Measurements from ENCODE around the gene CDK9. TPM values are rescaled to one million over a fixed set of nuclear protein-coding genes. Genes with fewer than 3 reads are reported as not detected.
"Not testable (repeated sequence)": the region's sequence is repeated elsewhere in the genome, so short reads cannot be mapped to it uniquely, and the experiment has no call there.

Gene CDK9
- total RNA-seq, 3 donors from 2014 or later (not counting 1 experiment from before 2014, with no cell fraction given), result 181 to 207 (median 188) TPM

- WGBS (ENCODE audit: insufficient coverage), result 9% methylated on average over 17 of the region's 17 CpGs
These were observed 6.5 kb upstream of the CDK9 start for GRCh38 chr9:127779136-127779981.

GRCh38 chr9:127780126-127780885 is 5.5 kb upstream of the CDK9 start:
- peak overlapping the region; percentile 98 for H3K4me3 Mint-ChIP-seq
- no peaks in the 10 kb centered on the region for H3K27me3 Mint-ChIP-seq (ENCODE audit: low read depth in 2 of 2)
- TF ChIP-seq CTCF (IDR thresholded peaks at IDR 0.05), result no peak
- peak overlapping the region; percentile 83 for H3K27ac ChIP-seq (ENCODE audit: low read length)
- intact Hi-C loops (cut with micrococcal nuclease), result loop anchor here (2.0 kb wide), 1 partner anchor 124 kb away; no protein-coding TSS in a partner anchor
- H3K27me3 ChIP-seq (ENCODE audit: control insufficient read depth, insufficient read depth, low read length), result no peaks in the 10 kb centered on the region
- H3K36me3 ChIP-seq (ENCODE audit: control insufficient read depth, insufficient read depth, low read length), result no peaks in the 10 kb centered on the region
- no peaks in the 10 kb centered on the region for H3K9me3 Mint-ChIP-seq
- DNase-seq (peak; percentile 38 to 52), ATAC-seq (no peak)
- peaks cover 62 to 82% of the 10 kb centered on the region in 2 donors for H3K4me1 Mint-ChIP-seq
- H3K27ac Mint-ChIP-seq, result peak overlapping the region; percentile 95 to 98
- H3K4me3 ChIP-seq (ENCODE audit: low read length), result no peak overlapping the region
- 54% methylated on average over 20 of the region's 20 CpGs for WGBS (ENCODE audit: insufficient coverage)
- H3K9me3 ChIP-seq (ENCODE audit: control insufficient read depth, insufficient read depth, low read length), result no peaks in the 10 kb centered on the region
- peaks cover 86% of the 10 kb centered on the region for H3K4me1 ChIP-seq (ENCODE audit: control insufficient read depth, insufficient read depth, low read length)
- H3K36me3 Mint-ChIP-seq, result no peaks in the 10 kb centered on the region

More at GRCh38 chr9:127779136-127779981, 6.5 kb upstream of the CDK9 start:
- Histone ChIP-seq H3K4me3 (ENCODE audit: low read length) (peak overlapping the region; percentile 66), H3K27me3 (ENCODE audit: control insufficient read depth, insufficient read depth, low read length) (no peaks in the 10 kb centered on the region), H3K36me3 (ENCODE audit: control insufficient read depth, insufficient read depth, low read length) (peaks cover 2% of the 10 kb centered on the region), H3K9me3 (ENCODE audit: control insufficient read depth, insufficient read depth, low read length) (no peaks in the 10 kb centered on the region), H3K4me1 (ENCODE audit: control insufficient read depth, insufficient read depth, low read length) (peaks cover 88% of the 10 kb centered on the region), H3K27ac (ENCODE audit: low read length) (peak overlapping the region; percentile 83)
- H3K36me3 Mint-ChIP-seq, result no peaks in the 10 kb centered on the region
- TF ChIP-seq CTCF (IDR thresholded peaks at IDR 0.05), result no peak
- peaks cover 59 to 81% of the 10 kb centered on the region in 2 donors for H3K4me1 Mint-ChIP-seq
- no peaks in the 10 kb centered on the region for H3K9me3 Mint-ChIP-seq
- H3K4me3 Mint-ChIP-seq, result peak overlapping the region; percentile 98
- H3K27me3 Mint-ChIP-seq (ENCODE audit: low read depth in 2 of 2), result no peaks in the 10 kb centered on the region
- DNase-seq (peak; percentile 54 to 82), ATAC-seq (peak; percentile 49 to 60 (median 57))
- intact Hi-C loops (cut with micrococcal nuclease), result loop anchor here (10.0 kb wide), 1 partner anchor 285 kb away; the partner anchor contains the start of genes NAIF1 and SLC25A25
- peak overlapping the region; percentile 95 to 98 for H3K27ac Mint-ChIP-seq

- WGBS (ENCODE audit: insufficient coverage), result 56% methylated on average over 6 of the region's 9 CpGs
- H3K27ac ChIP-seq (ENCODE audit: low read length), result peak overlapping the region; percentile 83
- H3K27me3 ChIP-seq (ENCODE audit: control insufficient read depth, insufficient read depth, low read length); H3K9me3 ChIP-seq (ENCODE audit: control insufficient read depth, insufficient read depth, low read length); ATAC-seq; H3K4me3 ChIP-seq (ENCODE audit: low read length); H3K36me3 ChIP-seq (ENCODE audit: control insufficient read depth, insufficient read depth, low read length); H3K36me3 Mint-ChIP-seq; H3K9me3 Mint-ChIP-seq; H3K27me3 Mint-ChIP-seq (ENCODE audit: low read depth in 2 of 2): not testable (repeated sequence)
- Mint-ChIP-seq H3K4me1 (peaks cover 62 to 82% of the 10 kb centered on the region in 2 donors), H3K4me3 (peak overlapping the region; percentile 98), H3K27ac (peak overlapping the region; percentile 95 to 98)
- H3K4me1 ChIP-seq (ENCODE audit: control insufficient read depth, insufficient read depth, low read length), result peaks cover 80% of the 10 kb centered on the region
- intact Hi-C loops (cut with micrococcal nuclease), result loop anchor here (2.0 kb wide), 1 partner anchor 124 kb away; no protein-coding TSS in a partner anchor
- peak in 1 of 2 donors; percentile 54 for DNase-seq
These were observed 4.9 kb upstream of the CDK9 start for GRCh38 chr9:127780909-127781308.

GRCh38 chr9:127781806-127782205 is 4.0 kb upstream of the CDK9 start:
- no peak for DNase-seq
- Histone ChIP-seq H3K9me3 (ENCODE audit: control insufficient read depth, insufficient read depth, low read length) (no peaks in the 10 kb centered on the region), H3K27ac (ENCODE audit: low read length) (peak overlapping the region; percentile 83), H3K36me3 (ENCODE audit: control insufficient read depth, insufficient read depth, low read length) (no peaks in the 10 kb centered on the region), H3K4me3 (ENCODE audit: low read length) (no peak overlapping the region), H3K4me1 (ENCODE audit: control insufficient read depth, insufficient read depth, low read length) (peaks cover 76% of the 10 kb centered on the region), H3K27me3 (ENCODE audit: control insufficient read depth, insufficient read depth, low read length) (no peaks in the 10 kb centered on the region)
- Mint-ChIP-seq H3K4me1 (peaks cover 60 to 78% of the 10 kb centered on the region in 2 donors), H3K27ac (peak overlapping the region; percentile 95 to 98), H3K36me3 (no peaks in the 10 kb centered on the region), H3K4me3 (peak overlapping the region; percentile 50), H3K27me3 (ENCODE audit: low read depth in 2 of 2) (no peaks in the 10 kb centered on the region), H3K9me3 (no peaks in the 10 kb centered on the region)
- WGBS (ENCODE audit: insufficient coverage), result 85% methylated on average over 4 of the region's 4 CpGs
- ATAC-seq, result no peak
- intact Hi-C loops (cut with micrococcal nuclease), result loop anchor here (2.0 kb wide), 1 partner anchor 123 kb away; no protein-coding TSS in a partner anchor
- no peak for TF ChIP-seq CTCF (IDR thresholded peaks at IDR 0.05)
